ENCODE results near the gene AKAP10. TPM values are rescaled to one million over a fixed set of nuclear protein-coding genes. Genes with fewer than 3 reads are reported as not detected.

Gene AKAP10
- total and polyA plus RNA-seq, 2 donors (not counting 3 experiments of a cell fraction or from before 2014, with no cell fraction given) = 10.0 to 27.1 TPM

DNA sequence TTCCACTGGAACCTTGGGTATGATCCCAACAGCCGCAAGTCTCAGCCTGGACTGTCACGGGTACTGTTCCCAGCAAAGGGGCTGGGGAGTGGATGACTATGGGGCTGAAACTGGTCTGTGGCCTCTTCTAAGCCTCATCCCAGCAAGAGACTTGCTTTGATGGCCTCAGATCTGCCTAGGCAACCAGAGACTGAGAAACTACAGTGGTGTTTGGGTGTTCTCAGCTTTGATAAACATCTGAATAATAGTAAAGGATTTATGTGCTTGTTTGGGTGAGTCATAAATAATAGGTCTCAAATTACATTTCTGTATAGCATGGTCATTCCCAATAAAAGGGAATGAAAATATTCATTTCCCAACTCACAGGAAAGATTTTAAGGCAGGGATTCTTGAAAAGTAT is 79.7 kb downstream of the AKAP10 start:
- peaks cover 0 to 4% of the 10 kb centered on the region in 2 experiments for H3K36me3 ChIP-seq (ENCODE audit: control insufficient read depth in 2 of 2, extremely low read depth in 1 of 2, insufficient read depth in 2 of 2, low read length in 2 of 2)

DNA sequence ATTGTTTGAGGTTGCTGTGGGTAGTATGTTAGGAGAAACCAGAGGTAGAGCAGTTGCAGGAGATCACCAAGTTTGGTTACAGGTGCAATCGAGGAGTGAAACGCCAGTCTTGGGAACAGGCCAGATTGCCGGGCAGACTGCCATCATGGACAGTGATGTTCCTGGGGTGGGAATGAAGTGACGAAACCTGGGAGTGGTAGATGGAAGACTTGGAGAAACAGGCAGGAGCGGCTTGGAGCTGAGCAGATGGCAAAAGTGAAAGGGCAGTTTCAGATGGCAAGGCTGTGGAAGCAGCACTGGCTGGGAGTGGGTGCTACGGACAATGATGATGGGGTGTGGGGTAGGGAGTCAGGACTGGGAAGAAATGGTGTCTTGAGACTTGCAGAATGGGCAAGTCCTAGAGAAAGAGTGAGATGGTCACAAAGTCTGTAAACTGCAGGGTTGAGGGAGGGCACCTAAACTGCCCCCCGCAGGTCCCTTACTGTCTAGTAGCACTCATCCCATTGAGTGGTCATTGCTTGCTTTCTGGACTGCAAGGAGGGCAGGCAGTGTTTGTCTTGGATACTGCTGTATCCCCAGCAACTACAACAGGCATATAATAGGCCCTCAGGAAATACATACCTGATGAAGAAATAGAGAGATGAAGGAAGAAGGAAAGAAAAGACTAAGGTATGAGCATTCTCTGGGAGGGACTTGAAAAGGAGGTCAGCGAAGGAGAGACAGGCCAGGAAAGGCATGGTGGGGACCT is 80.4 kb downstream of the AKAP10 start:
- Histone ChIP-seq H2AFZ (ENCODE audit: low read depth, low read length) (no peak overlapping the region), H3K9me3 (replicated peaks; ENCODE audit: control insufficient read depth, insufficient read depth, low read length) (no peaks in the 10 kb centered on the region), H3K4me1 (ENCODE audit: control insufficient read depth, extremely low read depth, insufficient read depth, low read length) (no peaks in the 10 kb centered on the region), H3K79me2 (ENCODE audit: control insufficient read depth, insufficient read depth, low read length) (no peaks in the 10 kb centered on the region), H3K36me3 (ENCODE audit: control insufficient read depth in 2 of 2, extremely low read depth in 1 of 2, insufficient read depth in 2 of 2, low read length in 2 of 2) (peaks cover 0 to 4% of the 10 kb centered on the region in 2 experiments), H3K27ac (ENCODE audit: insufficient read depth, low read depth, low read length) (no peak overlapping the region), H3K9me1 (replicated peaks; ENCODE audit: control insufficient read depth, extremely low read depth, insufficient read depth, low read length) (no peaks in the 10 kb centered on the region), H3K4me2 (ENCODE audit: insufficient read depth, low read length) (no peak overlapping the region), H3K9ac (replicated peaks; ENCODE audit: extremely low read depth, insufficient read depth, low read length) (no peak overlapping the region), H3K4me3 (replicated peaks in 1 of 3; ENCODE audit: insufficient read depth in 1 of 3, low read depth in 1 of 3, low read length in 3 of 3) (no peak overlapping the region), H3K27me3 (ENCODE audit: control insufficient read depth in 2 of 2, insufficient read depth in 2 of 2, low read length in 2 of 2) (no peaks in the 10 kb centered on the region), H4K20me1 (replicated peaks; ENCODE audit: control insufficient read depth, extremely low read depth, insufficient read depth, low read length) (no peaks in the 10 kb centered on the region)
- ChIA-PET CTCF (no interaction called here), POLR2A (no interaction called here)
- FAIRE-seq = no peak
- BruUV-seq (replicated peaks) = no TSS peak
- dilution Hi-C loops (cut with MboI; ENCODE audit: extremely low pct_ligation_motif_present, low sequenced_read_pairs) = no loop called here
- intact Hi-C loops (cut with micrococcal nuclease) = no loop called here
- TF ChIP-seq POLR2A (IDR thresholded peaks at IDR 0.05; ENCODE audit: low read depth, low read length) = no peak
- peak; percentile 15 for TF ChIP-seq POLR2AphosphoS5 (IDR thresholded peaks at IDR 0.05; ENCODE audit: insufficient read depth, low read depth, low read length)
- TF ChIP-seq JUN (IDR thresholded peaks at IDR 0.05; ENCODE audit: borderline replicate concordance, insufficient read depth, insufficient read length, low read depth) = no peak
- TF ChIP-seq, protein P1, sequence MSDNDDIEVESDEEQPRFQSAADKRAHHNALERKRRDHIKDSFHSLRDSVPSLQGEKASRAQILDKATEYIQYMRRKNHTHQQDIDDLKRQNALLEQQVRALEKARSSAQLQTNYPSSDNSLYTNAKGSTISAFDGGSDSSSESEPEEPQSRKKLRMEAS (IDR thresholded peaks at IDR 0.05; ENCODE audit: insufficient read depth, insufficient read length) = no peak
- TF ChIP-seq FOS (IDR thresholded peaks at IDR 0.05; ENCODE audit: borderline replicate concordance, insufficient read depth, low read length) = no peak
- TF ChIP-seq GATA2 (IDR thresholded peaks at IDR 0.05; ENCODE audit: insufficient read depth, insufficient read length, low read depth, low read length) = no peak
- TF ChIP-seq, protein P2, sequence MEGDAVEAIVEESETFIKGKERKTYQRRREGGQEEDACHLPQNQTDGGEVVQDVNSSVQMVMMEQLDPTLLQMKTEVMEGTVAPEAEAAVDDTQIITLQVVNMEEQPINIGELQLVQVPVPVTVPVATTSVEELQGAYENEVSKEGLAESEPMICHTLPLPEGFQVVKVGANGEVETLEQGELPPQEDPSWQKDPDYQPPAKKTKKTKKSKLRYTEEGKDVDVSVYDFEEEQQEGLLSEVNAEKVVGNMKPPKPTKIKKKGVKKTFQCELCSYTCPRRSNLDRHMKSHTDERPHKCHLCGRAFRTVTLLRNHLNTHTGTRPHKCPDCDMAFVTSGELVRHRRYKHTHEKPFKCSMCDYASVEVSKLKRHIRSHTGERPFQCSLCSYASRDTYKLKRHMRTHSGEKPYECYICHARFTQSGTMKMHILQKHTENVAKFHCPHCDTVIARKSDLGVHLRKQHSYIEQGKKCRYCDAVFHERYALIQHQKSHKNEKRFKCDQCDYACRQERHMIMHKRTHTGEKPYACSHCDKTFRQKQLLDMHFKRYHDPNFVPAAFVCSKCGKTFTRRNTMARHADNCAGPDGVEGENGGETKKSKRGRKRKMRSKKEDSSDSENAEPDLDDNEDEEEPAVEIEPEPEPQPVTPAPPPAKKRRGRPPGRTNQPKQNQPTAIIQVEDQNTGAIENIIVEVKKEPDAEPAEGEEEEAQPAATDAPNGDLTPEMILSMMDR (IDR thresholded peaks at IDR 0.05; ENCODE audit: extremely low read depth in 1 of 2, insufficient read depth in 1 of 2, low read depth in 1 of 2, low read length in 2 of 2) = no peak
- DNase-seq (ENCODE audit: low read depth, low spot score) = no peak

More for the DNA sequence above, 79.7 kb downstream of the AKAP10 start:
- ChIA-PET POLR2A (no interaction called here), CTCF (no interaction called here)
- Histone ChIP-seq H3K9me3 (replicated peaks; ENCODE audit: control insufficient read depth, insufficient read depth, low read length) (no peaks in the 10 kb centered on the region), H4K20me1 (replicated peaks; ENCODE audit: control insufficient read depth, extremely low read depth, insufficient read depth, low read length) (no peaks in the 10 kb centered on the region), H3K27ac (ENCODE audit: insufficient read depth, low read depth, low read length) (no peak overlapping the region), H3K4me1 (ENCODE audit: control insufficient read depth, extremely low read depth, insufficient read depth, low read length) (no peaks in the 10 kb centered on the region), H2AFZ (ENCODE audit: low read depth, low read length) (no peak overlapping the region), H3K4me3 (replicated peaks in 1 of 3; ENCODE audit: insufficient read depth in 1 of 3, low read depth in 1 of 3, low read length in 3 of 3) (no peak overlapping the region), H3K9me1 (replicated peaks; ENCODE audit: control insufficient read depth, extremely low read depth, insufficient read depth, low read length) (no peaks in the 10 kb centered on the region), H3K79me2 (ENCODE audit: control insufficient read depth, insufficient read depth, low read length) (no peaks in the 10 kb centered on the region), H3K4me2 (ENCODE audit: insufficient read depth, low read length) (no peak overlapping the region), H3K27me3 (ENCODE audit: control insufficient read depth in 2 of 2, insufficient read depth in 2 of 2, low read length in 2 of 2) (no peaks in the 10 kb centered on the region), H3K9ac (replicated peaks; ENCODE audit: extremely low read depth, insufficient read depth, low read length) (no peak overlapping the region)
- TF ChIP-seq GATA2 (IDR thresholded peaks at IDR 0.05; ENCODE audit: insufficient read depth, insufficient read length, low read depth, low read length) (no peak), FOS (IDR thresholded peaks at IDR 0.05; ENCODE audit: borderline replicate concordance, insufficient read depth, low read length) (peak; percentile 10)
- FAIRE-seq = no peak
- dilution Hi-C loops (cut with MboI; ENCODE audit: extremely low pct_ligation_motif_present, low sequenced_read_pairs) (no loop called here), intact Hi-C loops (cut with micrococcal nuclease) (no loop called here)
- BruUV-seq (replicated peaks) = no TSS peak
- peak; percentile 41 for DNase-seq (ENCODE audit: low read depth, low spot score)
